ENCODE data around the gene NSUN3. TPM values are rescaled to one million over a fixed set of nuclear protein-coding genes. Genes with fewer than 3 reads are reported as not detected.

NSUN3 gene
- total RNA-seq, 1 experiment from 2014 or later: 21.5 TPM

- no peak for DNase-seq (ENCODE audit: low spot score)
These were observed 55.5 kb downstream of the NSUN3 start for GRCh38 chr3:94118390-94118789.

DNA sequence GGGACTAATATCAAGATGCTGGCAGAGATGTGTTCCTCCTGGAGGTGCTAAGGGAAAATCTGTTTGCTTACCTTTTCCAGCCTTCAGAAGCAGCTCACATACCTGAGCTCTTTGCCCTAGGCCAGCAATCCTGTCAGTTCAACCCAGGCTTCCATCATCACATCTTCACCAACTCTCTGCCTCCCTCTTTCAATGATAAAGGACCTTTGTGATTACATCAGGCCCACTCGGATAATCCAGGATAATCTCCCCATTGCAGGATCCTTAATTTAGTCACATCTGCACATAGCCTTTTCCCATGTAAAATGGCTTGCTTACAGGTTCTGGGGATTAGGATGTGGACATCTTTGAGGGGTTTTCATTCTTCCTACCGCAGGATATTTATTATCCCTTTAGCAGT is 58.3 kb downstream of the NSUN3 start:
- no peak for DNase-seq (ENCODE audit: low spot score)

DNA sequence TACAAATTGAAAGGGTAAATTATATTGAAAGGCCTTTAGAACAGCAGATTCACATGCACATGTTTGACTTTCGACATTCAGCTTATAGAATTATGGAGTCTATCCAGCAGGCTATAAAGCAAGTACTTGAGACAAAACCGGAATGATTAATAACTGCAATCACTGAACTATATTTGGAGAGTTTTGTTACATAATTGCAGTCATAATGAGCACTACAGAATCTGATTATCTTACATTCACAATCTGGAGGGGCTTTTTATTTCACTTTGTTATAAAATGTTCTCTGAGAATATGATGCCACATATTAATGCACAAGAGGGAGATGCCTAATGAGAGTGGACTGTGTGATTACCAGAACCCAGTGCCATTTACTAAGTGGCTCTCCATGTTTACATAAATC is 64.3 kb downstream of the NSUN3 start:
- DNase-seq (ENCODE audit: low spot score): no peak

- DNase-seq (ENCODE audit: low spot score): no peak
These were observed 67.8 kb downstream of the NSUN3 start for GRCh38 chr3:94130690-94131089.

GRCh38 chr3:94132777-94133176 is 69.9 kb downstream of the NSUN3 start:
- DNase-seq (ENCODE audit: low spot score): no peak

- DNase-seq (ENCODE audit: low spot score): no peak
These were observed 73.3 kb downstream of the NSUN3 start for GRCh38 chr3:94136133-94136532.

DNA sequence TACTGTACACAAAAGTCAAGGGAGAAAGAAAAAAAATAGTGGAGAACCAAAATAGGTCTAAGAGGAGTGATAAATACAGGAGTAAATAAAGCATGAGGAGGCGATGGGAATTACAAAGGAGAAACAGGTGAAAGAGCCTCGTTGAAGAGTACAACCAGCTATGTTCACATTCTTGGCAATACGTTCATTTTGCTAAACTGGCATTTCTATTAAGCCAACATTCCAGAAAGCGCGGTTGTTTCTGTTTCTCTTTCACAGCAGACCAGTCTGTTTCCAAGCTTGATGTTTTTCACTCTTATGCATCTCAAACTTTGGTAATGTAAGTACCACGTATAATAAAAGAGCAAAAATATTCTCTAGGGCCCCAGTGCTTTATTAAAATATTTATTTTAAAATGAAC is 74.5 kb downstream of the NSUN3 start:
- no peak for DNase-seq (ENCODE audit: low spot score)

DNA sequence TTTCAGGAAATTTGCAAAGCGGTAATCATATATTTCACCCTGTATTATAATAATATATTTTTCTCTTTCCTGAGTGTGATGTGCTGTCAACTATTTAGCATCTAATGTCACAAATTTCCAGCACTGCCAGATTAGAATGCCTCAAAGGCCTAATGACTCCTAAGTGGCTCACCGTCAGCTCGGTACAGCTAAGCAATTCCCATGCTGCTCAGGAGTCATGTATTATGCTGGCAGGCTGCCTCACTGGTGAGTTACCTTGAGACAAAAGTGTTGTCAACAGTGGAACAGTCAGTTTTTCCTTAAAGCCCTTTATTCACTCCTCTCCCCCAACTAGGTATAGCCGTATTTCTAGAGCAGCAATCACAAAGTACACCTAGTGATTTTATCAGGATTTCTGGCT is 83.6 kb downstream of the NSUN3 start:
- DNase-seq (ENCODE audit: low spot score): no peak

DNA sequence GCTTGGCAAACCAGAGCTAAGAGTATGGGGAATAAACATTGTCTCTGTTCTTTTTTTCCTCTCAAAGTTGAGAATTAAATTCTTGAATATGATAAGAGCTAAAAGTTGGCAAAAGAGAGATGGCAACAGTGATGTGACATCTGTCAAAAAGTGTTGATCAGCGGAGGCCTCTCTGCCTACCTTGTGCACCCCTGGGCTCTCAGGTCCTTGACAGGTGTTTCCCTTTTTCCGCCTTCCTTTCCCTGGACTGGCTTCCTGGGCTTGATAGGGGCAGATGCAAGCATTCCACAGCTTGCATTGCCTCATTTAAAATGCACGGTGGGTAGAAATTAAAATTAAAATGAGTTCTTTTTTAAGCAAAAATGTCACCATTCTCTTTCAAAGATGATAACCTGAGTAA is 84.2 kb downstream of the NSUN3 start:
- no peak for DNase-seq (ENCODE audit: low spot score)

DNA sequence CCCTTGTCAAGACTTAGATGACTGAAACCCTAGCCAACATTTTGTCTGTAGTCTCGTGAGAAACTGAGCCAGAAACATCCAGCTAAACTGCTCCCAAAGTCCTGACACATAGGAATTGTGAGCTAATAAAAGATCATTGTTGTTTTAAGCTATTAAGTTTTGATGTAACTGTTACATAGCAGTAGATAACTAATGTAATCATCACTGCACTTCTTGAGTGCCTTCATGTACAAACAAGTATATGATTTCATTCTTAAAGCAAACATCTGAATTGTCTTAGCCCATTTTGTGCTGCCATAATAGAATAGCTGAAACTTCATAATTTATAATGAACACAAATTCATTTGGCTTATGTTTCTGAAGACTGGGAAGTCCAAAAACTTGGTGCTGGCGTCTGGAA is 87.3 kb downstream of the NSUN3 start:
- no peak for DNase-seq (ENCODE audit: low spot score)

GRCh38 chr3:94156626-94157025 is 93.8 kb downstream of the NSUN3 start:
- DNase-seq (ENCODE audit: low spot score): no peak

- no peak for DNase-seq (ENCODE audit: low spot score)
These were observed 95.7 kb downstream of the NSUN3 start for GRCh38 chr3:94158512-94158911.

DNA sequence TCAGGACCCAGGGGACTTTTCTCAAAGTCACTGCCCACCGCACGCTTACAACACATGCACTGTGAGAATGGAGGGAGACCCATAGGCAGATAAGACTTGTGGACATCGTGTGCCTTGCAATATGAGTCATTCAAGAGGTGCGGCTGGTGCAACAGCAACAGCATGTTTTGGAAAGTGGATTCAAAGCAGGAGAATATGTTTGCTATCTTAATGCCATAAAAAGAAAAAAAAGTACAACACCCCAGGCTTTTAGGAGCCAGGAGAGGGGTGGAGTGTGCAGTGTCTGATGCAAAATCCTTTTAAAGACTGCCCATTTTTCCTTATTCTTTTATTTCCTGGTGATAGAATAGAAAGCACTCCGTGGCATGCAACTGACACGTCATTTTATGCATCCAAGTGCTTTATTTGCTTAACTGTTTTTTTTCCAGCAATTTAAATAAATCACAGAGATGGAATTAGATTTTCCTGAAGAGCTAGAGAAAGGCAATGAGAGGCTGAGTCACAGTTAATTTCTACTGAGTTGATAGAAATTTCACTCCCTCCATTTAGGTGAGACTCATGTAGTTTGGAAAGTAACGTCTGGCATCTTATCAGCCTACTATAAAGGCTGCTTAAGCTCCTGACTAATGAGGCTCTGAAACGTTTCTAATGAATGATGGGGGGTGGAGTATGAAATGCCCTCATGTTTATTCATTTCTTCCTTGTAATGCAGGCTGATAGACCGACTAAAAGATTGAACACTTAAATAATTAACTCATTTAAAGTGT is 96.4 kb downstream of the NSUN3 start:
- peak; percentile 12 for DNase-seq (ENCODE audit: low spot score)

DNA sequence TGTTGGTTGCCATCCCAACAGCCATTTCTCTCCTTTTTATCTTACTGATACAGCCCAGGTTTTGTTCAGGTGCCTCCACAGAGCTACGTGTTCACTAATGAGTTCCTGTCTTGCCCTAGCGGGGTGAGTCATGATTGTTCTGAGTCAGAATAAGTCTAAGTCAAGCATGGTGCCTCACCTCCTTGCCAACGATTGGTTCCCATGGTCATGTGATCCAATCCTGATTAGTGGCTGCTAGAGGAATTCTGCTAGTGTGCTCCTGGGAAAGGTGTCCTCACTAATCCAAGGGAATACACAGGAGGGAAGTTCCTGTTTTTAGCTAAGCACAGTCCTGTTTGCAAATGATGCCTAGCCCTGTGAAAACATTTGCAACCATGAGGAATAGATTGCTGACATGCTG is 99.8 kb downstream of the NSUN3 start:
- peak; percentile 55 for DNase-seq (ENCODE audit: low spot score)

GRCh38 chr3:94167346-94167745 is 104.5 kb downstream of the NSUN3 start:
- DNase-seq (ENCODE audit: low spot score): no peak

- DNase-seq (ENCODE audit: low spot score): no peak
These were observed 104.9 kb downstream of the NSUN3 start for GRCh38 chr3:94167796-94168195.

DNA sequence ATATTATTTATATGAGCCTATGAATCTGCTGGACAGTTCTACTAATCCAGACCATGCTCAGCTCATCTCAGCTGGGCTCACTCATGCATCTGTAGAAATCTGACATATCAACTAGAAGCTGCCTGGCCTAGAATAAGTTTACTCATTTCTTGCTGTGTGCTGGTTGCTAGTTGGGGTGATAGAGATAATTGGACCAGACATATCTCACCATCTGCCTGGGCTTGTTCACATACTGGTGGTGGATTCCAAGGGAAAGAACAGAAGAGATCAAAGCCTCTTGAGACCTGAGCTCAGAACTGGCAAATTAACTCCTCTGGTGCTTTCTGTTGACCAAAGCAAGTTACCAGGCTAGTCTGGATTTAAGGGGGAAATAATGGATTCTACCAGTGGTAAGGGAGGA is 109.1 kb downstream of the NSUN3 start:
- no peak for DNase-seq (ENCODE audit: low spot score)

GRCh38 chr3:94172695-94173310 is 109.9 kb downstream of the NSUN3 start:
- DNase-seq (ENCODE audit: low spot score): no peak

GRCh38 chr3:94173673-94174434 is 111.0 kb downstream of the NSUN3 start:
- DNase-seq (ENCODE audit: low spot score): no peak

DNA sequence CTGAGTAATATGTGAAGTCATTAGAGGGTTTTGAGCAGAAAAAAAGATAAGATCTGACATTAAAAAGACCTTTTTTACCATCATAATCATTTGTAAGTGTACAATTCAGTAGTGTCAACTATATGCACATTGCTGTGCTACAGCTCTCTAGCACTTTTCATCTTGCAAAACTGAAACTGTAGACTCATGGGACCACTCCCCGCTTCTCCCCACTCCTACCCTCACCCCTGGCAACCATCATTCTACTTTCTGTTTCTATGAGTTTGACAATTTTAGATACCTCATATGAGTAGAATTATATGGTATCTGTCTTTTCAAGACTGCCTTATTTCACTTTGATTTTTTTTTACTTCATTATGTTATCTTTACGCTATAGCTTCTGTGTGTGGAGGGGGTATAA is 112.8 kb downstream of the NSUN3 start:
- DNase-seq (ENCODE audit: low spot score): no peak

- no peak for DNase-seq (ENCODE audit: low spot score)
These were observed 114.3 kb downstream of the NSUN3 start for GRCh38 chr3:94176988-94177745.
